ENCODE measurements around the gene FSHR. TPM values are rescaled to one million over a fixed set of nuclear protein-coding genes. Genes with fewer than 3 reads are reported as not detected.

The FSHR gene
- total and polyA plus RNA-seq, 12 donors = 0.06 to 0.42 TPM; not detected in 10

GRCh38 chr2:49164729-49165128 is 10.4 kb upstream of the FSHR start:
- Histone ChIP-seq H3K4me1 (replicated peaks in 1 of 2) (no peaks in the 10 kb centered on the region), H3K27me3 (no peaks in the 10 kb centered on the region), H3K4me3 (no peak overlapping the region), H3K27ac (no peak overlapping the region), H3K9me3 (replicated peaks in 1 of 3) (no peaks in the 10 kb centered on the region), H3K36me3 (replicated peaks in 1 of 2) (no peaks in the 10 kb centered on the region)
- WGBS, 4 donors = 42 to 50% (median 46%) methylated on average over 1 of the region's 1 CpG
- no peak for DNase-seq
- intact Hi-C loops (cut with DNase I) = no loop called here
- TF ChIP-seq CTCF (IDR thresholded peaks at IDR 0.05) = no peak
- no peak for TF ChIP-seq POLR2A (IDR thresholded peaks at IDR 0.05)

- H3K36me3 ChIP-seq (replicated peaks in 1 of 2) = no peaks in the 10 kb centered on the region
- WGBS, 4 donors = 73 to 100% (median 75%) methylated on average over 1 of the region's 1 CpG
- no peak overlapping the region for H3K27ac ChIP-seq
- H3K27me3 ChIP-seq = no peaks in the 10 kb centered on the region
- no peak for TF ChIP-seq POLR2A (IDR thresholded peaks at IDR 0.05)
- TF ChIP-seq CTCF (IDR thresholded peaks at IDR 0.05) = no peak
- intact Hi-C loops (cut with DNase I) = no loop called here
- no peaks in the 10 kb centered on the region for H3K9me3 ChIP-seq (replicated peaks in 1 of 3)
- DNase-seq = no peak
- H3K4me3 ChIP-seq = no peak overlapping the region
- H3K4me1 ChIP-seq (replicated peaks in 1 of 2) = no peaks in the 10 kb centered on the region
Measured at GRCh38 chr2:49162151-49162550, 7.8 kb upstream of the FSHR start.

- Histone ChIP-seq H3K36me3 (replicated peaks in 1 of 2) (no peaks in the 10 kb centered on the region), H3K9me3 (replicated peaks in 1 of 3) (no peaks in the 10 kb centered on the region), H3K27me3 (no peaks in the 10 kb centered on the region), H3K27ac (no peak overlapping the region), H3K4me3 (no peak overlapping the region), H3K4me1 (replicated peaks in 1 of 2) (no peaks in the 10 kb centered on the region)
- no peak for DNase-seq
- intact Hi-C loops (cut with DNase I) = no loop called here
- 57 to 61% (median 59%) methylated on average over 7 of the region's 7 CpGs for WGBS, 4 donors
- TF ChIP-seq CTCF (IDR thresholded peaks at IDR 0.05) (no peak), POLR2A (IDR thresholded peaks at IDR 0.05) (no peak)
Measured at GRCh38 chr2:49154891-49155290, 576 bp upstream of the FSHR start.

- H3K4me1 ChIP-seq (replicated peaks in 1 of 2) = no peaks in the 10 kb centered on the region
- intact Hi-C loops (cut with DNase I) = no loop called here
- no peak for DNase-seq
- no peak for TF ChIP-seq CTCF (IDR thresholded peaks at IDR 0.05)
- TF ChIP-seq POLR2A (IDR thresholded peaks at IDR 0.05) = no peak
- no peaks in the 10 kb centered on the region for H3K9me3 ChIP-seq (replicated peaks in 1 of 3)
- H3K4me3 ChIP-seq = no peak overlapping the region
- no peak overlapping the region for H3K27ac ChIP-seq
- no peaks in the 10 kb centered on the region for H3K36me3 ChIP-seq (replicated peaks in 1 of 2)
- no peaks in the 10 kb centered on the region for H3K27me3 ChIP-seq
- 32 to 56% (median 44%) methylated on average over 2 of the region's 2 CpGs for WGBS, 4 donors
Measured at GRCh38 chr2:49153252-49153651, 1.1 kb downstream of the FSHR start.

Measured in adrenal gland (tissue), 12 donors.